SK-N-SH treated with all-trans-retinoic acid at 6 μM for 48 hours (cell line): ENCODE measurements around the gene PDE9A.

Source experiments
- ATAC-seq: fragments of 200-7000 bp; cut with Tn5 transposase; 3 replicates; pipeline ENCODE4 v1.9.1; 2020; ENCODE audit warnings: mild to moderate bottlenecking, moderate library complexity
- CSDC2 ChIP-seq: fragments of 250-450 bp; sonication (Bioruptor Pico); IDR thresholded peaks from 2 replicates; pipeline ENCODE4 v1.5.0; 2020; ENCODE audit warnings: mild to moderate bottlenecking, moderate library complexity
- ESRRG ChIP-seq: fragments of 250-450 bp; sonication (Bioruptor Pico); IDR thresholded peaks from 2 replicates; pipeline ENCODE4 v1.6.1; 2021; ENCODE audit warnings: mild to moderate bottlenecking
- GLIS3 ChIP-seq: fragments of 250-450 bp; sonication (Bioruptor Pico); IDR thresholded peaks from 2 replicates; pipeline ENCODE4 v1.5.0; 2020; ENCODE audit warnings: mild to moderate bottlenecking, moderate library complexity
- ISL1 ChIP-seq: fragments of 250-450 bp; sonication (Bioruptor Pico); IDR thresholded peaks from 2 replicates; pipeline ENCODE4 v2.1.2; 2022; ENCODE audit warnings: mild to moderate bottlenecking, moderate library complexity
- OSR1 ChIP-seq: fragments of 250-450 bp; sonication (Bioruptor Pico); IDR thresholded peaks from 2 replicates; pipeline ENCODE4 v1.8.0; 2022; ENCODE audit warnings: moderate library complexity, mild to moderate bottlenecking, inconsistent platforms
- PATZ1 ChIP-seq: fragments of 250-450 bp; sonication (Bioruptor Pico); IDR thresholded peaks from 2 replicates; pipeline ENCODE4 v1.8.0; 2020; ENCODE audit warnings: mild to moderate bottlenecking, moderate library complexity, borderline replicate concordance
- POU6F1 ChIP-seq: fragments of 250-450 bp; sonication (Bioruptor Pico); IDR thresholded peaks from 2 replicates; pipeline ENCODE4 v1.8.0; 2021; ENCODE audit warnings: low read depth, mild to moderate bottlenecking, moderate library complexity, borderline replicate concordance
- RARB ChIP-seq: fragments of 250-450 bp; sonication (Bioruptor Pico); IDR thresholded peaks from 2 replicates; pipeline ENCODE4 v1.8.0; 2021; ENCODE audit warnings: mild to moderate bottlenecking, moderate library complexity
- SNAI2 ChIP-seq: fragments of 250-450 bp; sonication (Bioruptor Pico); IDR thresholded peaks from 2 replicates; pipeline ENCODE4 v1.5.0; 2020; ENCODE audit warnings: mild to moderate bottlenecking, moderate library complexity
- TCF4 ChIP-seq: fragments of 250-450 bp; sonication (Bioruptor Pico); IDR thresholded peaks from 2 replicates; pipeline ENCODE4 v1.8.0; 2021; ENCODE audit warnings: mild to moderate bottlenecking, moderate library complexity, borderline replicate concordance
- TOX ChIP-seq: fragments of 250-450 bp; sonication (Bioruptor Pico); IDR thresholded peaks from 2 replicates; pipeline ENCODE4 v1.8.0; 2021; ENCODE audit warnings: mild to moderate bottlenecking, moderate library complexity, borderline replicate concordance
- TSHZ2 ChIP-seq: fragments of 250-450 bp; sonication (Bioruptor Pico); IDR thresholded peaks from 2 replicates; pipeline ENCODE4 v1.5.0; 2020; ENCODE audit warnings: mild to moderate bottlenecking, moderate library complexity
- ZC3H10 ChIP-seq: fragments of 250-450 bp; sonication (Bioruptor Pico); IDR thresholded peaks from 2 replicates; pipeline ENCODE4 v1.5.1; 2021; ENCODE audit warnings: mild to moderate bottlenecking, moderate library complexity
- ZFP3 ChIP-seq: fragments of 250-450 bp; sonication (Bioruptor Pico); IDR thresholded peaks from 2 replicates; pipeline ENCODE4 v1.5.0; 2020; ENCODE audit warnings: mild to moderate bottlenecking, moderate library complexity
- ZFP30 ChIP-seq: fragments of 450-650 bp; formaldehyde crosslinking; IDR thresholded peaks from 2 replicates; pipeline ENCODE4 v1.5.0; 2022; ENCODE audit warnings: mild to moderate bottlenecking, moderate library complexity
- ZNF565 ChIP-seq: fragments of 450-650 bp; formaldehyde crosslinking; conservative IDR thresholded peaks from 2 replicates; pipeline ENCODE4 v1.5.0; 2020; ENCODE audit warnings: low read depth, mild to moderate bottlenecking, moderate library complexity
- ZNF8 ChIP-seq: fragments of 450-650 bp; formaldehyde crosslinking; IDR thresholded peaks from 2 replicates; pipeline ENCODE4 v1.5.0; 2020; ENCODE audit warnings: mild to moderate bottlenecking, moderate library complexity

PDE9A gene

GRCh38 chr21:42679319-42680057 is 26.1 kb downstream of the PDE9A start:
- TF ChIP-seq ZFP3 (CRISPR knock-in tag) = no peak
- TF ChIP-seq ESRRG = no peak
- no peak for TF ChIP-seq SNAI2 (CRISPR knock-in tag)
- no peak for TF ChIP-seq ISL1 (CRISPR knock-in tag)
- no peak for TF ChIP-seq CSDC2 (CRISPR knock-in tag)
- TF ChIP-seq RARB (CRISPR knock-in tag) = no peak
- no peak for TF ChIP-seq TSHZ2 (CRISPR knock-in tag)
- TF ChIP-seq OSR1 (CRISPR knock-in tag) = no peak
- no peak for TF ChIP-seq TCF4 (CRISPR knock-in tag)
- TF ChIP-seq PATZ1 (CRISPR knock-in tag) = no peak
- TF ChIP-seq ZNF8 (CRISPR knock-in tag) = no peak
- TF ChIP-seq TOX (CRISPR knock-in tag) = no peak
- TF ChIP-seq ZNF565 (CRISPR knock-in tag) = no peak

GRCh38 chr21:42680058-42680330 is 26.6 kb downstream of the PDE9A start:
- TF ChIP-seq ESRRG = no peak
- TF ChIP-seq TSHZ2 (CRISPR knock-in tag) = no peak
- no peak for TF ChIP-seq POU6F1
- TF ChIP-seq PATZ1 (CRISPR knock-in tag) = no peak
- TF ChIP-seq ZFP30 (CRISPR knock-in tag) = no peak
- TF ChIP-seq GLIS3 = no peak
- no peak for TF ChIP-seq TOX (CRISPR knock-in tag)
- no peak for TF ChIP-seq ZNF565 (CRISPR knock-in tag)
- no peak for ATAC-seq

More at GRCh38 chr21:42679319-42680057, 26.1 kb downstream of the PDE9A start:
- ATAC-seq = no peak

- no peak for TF ChIP-seq ZC3H10 (CRISPR knock-in tag)
- no peak for TF ChIP-seq ESRRG
- no peak for TF ChIP-seq GLIS3
- no peak for ATAC-seq
Measured at GRCh38 chr21:42680429-42680828, 27.0 kb downstream of the PDE9A start.
